GM23338 (cell line): ENCODE results near the gene PDCD4. TPM values are rescaled to one million over a fixed set of nuclear protein-coding genes. Genes with fewer than 3 reads are reported as not detected.

Experiments used
- ATAC-seq: fragments of 200-7000 bp; cut with Tn5 transposase; 3 replicates; pipeline ENCODE4 v1.9.1; 2020
- DNase-seq: peaks from one replicate; pipeline ENCODE4 v3.0.0-alpha.2; 2015; ENCODE audit warnings: low spot score
- H2AFZ ChIP-seq: fragments of 200-600 bp; sonication (generic); 2 replicates; pipeline ENCODE4 v1.8.0; 2016; ENCODE audit warnings: antibody characterized with exemption, mild to moderate bottlenecking, moderate library complexity
- H3F3A ChIP-seq: fragments of 200-600 bp; sonication (generic); replicated peaks from 2 replicates; pipeline ENCODE4 v1.8.0; 2017; ENCODE audit warnings: antibody characterized with exemption, mixed run types, low read depth
- H3K27ac ChIP-seq: fragments of 200-600 bp; sonication (generic); 2 replicates; pipeline ENCODE4 v1.6.1; 2016; ENCODE audit warnings: low read depth
- H3K27me3 ChIP-seq: fragments of 200-600 bp; sonication (generic); 2 replicates; pipeline ENCODE4 v1.8.0; 2016; ENCODE audit warnings: mild to moderate bottlenecking, mixed run types, moderate library complexity; ENCODE audit not compliant: insufficient read depth
- H3K36me3 ChIP-seq: fragments of 200-600 bp; sonication (generic); 2 replicates; pipeline ENCODE4 v1.8.0; 2016; ENCODE audit warnings: mild to moderate bottlenecking; ENCODE audit not compliant: insufficient read depth
- H3K4me1 ChIP-seq: fragments of 200-600 bp; sonication (generic); 2 replicates; pipeline ENCODE4 v1.8.0; 2016; ENCODE audit warnings: mild to moderate bottlenecking, moderate library complexity; ENCODE audit not compliant: insufficient read depth
- H3K4me2 ChIP-seq: fragments of 200-600 bp; sonication (generic); 2 replicates; pipeline ENCODE4 v1.7.1; 2017; ENCODE audit warnings: mixed run types
- H3K4me3 ChIP-seq: fragments of 200-600 bp; sonication (generic); 2 replicates; pipeline ENCODE4 v1.6.1; 2016; ENCODE audit warnings: mixed run types
- H3K79me2 ChIP-seq: fragments of 200-600 bp; sonication (generic); replicated peaks from 2 replicates; pipeline ENCODE4 v1.8.0; 2017; ENCODE audit warnings: mild to moderate bottlenecking; ENCODE audit not compliant: insufficient read depth
- H3K9me2 ChIP-seq: fragments of 200-600 bp; sonication (generic); 2 replicates; pipeline ENCODE4 v1.8.0; 2017; ENCODE audit not compliant: insufficient read depth
- H4K20me1 ChIP-seq: fragments of 200-600 bp; sonication (generic); replicated peaks from 2 replicates; pipeline ENCODE4 v1.8.0; 2017; ENCODE audit warnings: mild to moderate bottlenecking; ENCODE audit not compliant: insufficient read depth
- H3K27ac Mint-ChIP-seq: 2 replicates; pipeline ENCODE4 v1.8.0; 2020; ENCODE audit warnings: inconsistent platforms, mild to moderate bottlenecking, moderate library complexity, mixed read lengths
- H3K27me3 Mint-ChIP-seq: 3 replicates; pipeline ENCODE4 v1.8.0; 2022; ENCODE audit warnings: low read depth, mild to moderate bottlenecking, moderate library complexity, mixed read lengths, inconsistent platforms; ENCODE audit not compliant: insufficient read depth, poor library complexity
- H3K36me3 Mint-ChIP-seq: 3 replicates; pipeline ENCODE4 v1.8.0; 2021; ENCODE audit warnings: low read depth, mild to moderate bottlenecking, inconsistent platforms, moderate library complexity, mixed read lengths
- H3K4me1 Mint-ChIP-seq: 3 replicates; pipeline ENCODE4 v1.8.0; 2020; ENCODE audit warnings: mild to moderate bottlenecking, inconsistent platforms, mixed read lengths
- H3K4me3 Mint-ChIP-seq: 3 replicates; pipeline ENCODE4 v1.8.0; 2021; ENCODE audit warnings: moderate library complexity, mild to moderate bottlenecking, inconsistent platforms, mixed read lengths
- H3K9me3 Mint-ChIP-seq: 3 replicates; pipeline ENCODE4 v1.8.0; 2020; ENCODE audit warnings: moderate library complexity, mild to moderate bottlenecking, inconsistent platforms, mixed read lengths
- EZH2 ChIP-seq: fragments of 200-600 bp; sonication (generic); IDR thresholded peaks from one replicate; pipeline ENCODE4 v1.8.0; 2017; ENCODE audit warnings: antibody characterized with exemption, mild to moderate bottlenecking, low read depth; ENCODE audit not compliant: unreplicated experiment
- JUNB ChIP-seq: IDR thresholded peaks from one replicate; pipeline ENCODE4 v1.6.1; 2016; ENCODE audit warnings: antibody characterized with exemption; ENCODE audit not compliant: unreplicated experiment
- NANOG ChIP-seq: IDR thresholded peaks from 2 replicates; pipeline ENCODE4 v1.6.1; 2016; ENCODE audit warnings: antibody characterized with exemption, borderline replicate concordance
- ZNF114 ChIP-seq: fragments of 250-450 bp; sonication (Bioruptor Pico); IDR thresholded peaks from 2 replicates; pipeline ENCODE4 v1.5.0; 2020; ENCODE audit warnings: mild to moderate bottlenecking, moderate library complexity
- ZNF331 ChIP-seq: fragments of 250-450 bp; sonication (Bioruptor Pico); IDR thresholded peaks from 2 replicates; pipeline ENCODE4 v1.5.0; 2020; ENCODE audit warnings: low read depth, mild to moderate bottlenecking, moderate library complexity
- polyA plus RNA-seq: library from polyadenylated mRNA; unstranded; fragments of >200 nt; fragmentation: Nextera tagmentation; extraction: Ambion mirVana; gene quantifications from 2 replicates; pipeline ENCODE4 v1.2.1, GENCODE V29; 2016
- total RNA-seq: library from RNA; depleted of rRNA; stranded (reverse); fragments of >200 nt; shearing (Covaris generic); gene quantifications from 2 replicates; pipeline ENCODE4 v1.2.3, GENCODE V29; 2014
- TF ChIP-seq, protein P1 (sequence below), 2 experiments: fragments of 200-600 bp in 1 of 2; sonication (generic) in 1 of 2; conservative IDR thresholded peaks; 2 replicates each; pipeline versions ENCODE4 v1.5.1 to v1.6.1; 2016 to 2017; ENCODE audit warnings: antibody characterized with exemption in 2 of 2, low read depth in 2 of 2, mild to moderate bottlenecking in 2 of 2, moderate library complexity in 1 of 2
- TF ChIP-seq, protein P2 (sequence below): fragments of 250-450 bp; sonication (Bioruptor Pico); IDR thresholded peaks from 2 replicates; pipeline ENCODE4 v1.5.0; 2020; ENCODE audit warnings: mild to moderate bottlenecking, moderate library complexity
- TF ChIP-seq, protein P3 (sequence below): IDR thresholded peaks from one replicate; pipeline ENCODE4 v1.6.1; 2018; ENCODE audit warnings: antibody characterized with exemption; ENCODE audit not compliant: unreplicated experiment
- TF ChIP-seq, protein P4 (sequence below): IDR thresholded peaks from 2 replicates; pipeline ENCODE4 v1.6.1; 2016; ENCODE audit warnings: antibody characterized with exemption

Gene PDCD4
- total and polyA plus RNA-seq, 2 experiments from 2014 or later, result 10.1 to 18.0 TPM

DNA sequence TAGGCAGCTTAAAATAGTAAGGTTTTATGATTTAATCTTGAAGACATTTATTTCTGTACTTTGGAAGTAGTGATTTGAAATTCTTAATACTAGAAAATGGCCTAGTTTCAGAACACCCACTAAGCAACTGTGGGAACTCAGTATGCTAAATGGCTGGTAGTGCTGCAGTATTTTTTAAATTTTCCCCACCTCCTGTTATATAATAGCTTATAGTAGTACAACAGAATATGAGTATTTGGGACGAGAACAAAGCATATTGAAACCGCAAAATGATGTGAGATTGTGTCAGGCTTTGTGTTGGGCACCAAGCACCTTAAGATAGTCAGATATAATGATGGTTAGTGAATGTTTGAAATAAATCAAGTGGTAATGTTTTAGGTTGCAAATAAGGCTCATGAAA, 55.7 kb downstream of the PDCD4 start:
- H2AFZ ChIP-seq, result no peak overlapping the region
- H3K27me3 Mint-ChIP-seq, result no peaks in the 10 kb centered on the region
- no peak overlapping the region for H3K4me2 ChIP-seq
- no peaks in the 10 kb centered on the region for H3F3A ChIP-seq
- H3K4me3 ChIP-seq, result no peak overlapping the region
- TF ChIP-seq NANOG (no peak), JUNB (no peak), ZNF331 (CRISPR knock-in tag) (no peak), ZNF114 (CRISPR knock-in tag) (no peak), EZH2 (no peak)
- TF ChIP-seq, protein P1, sequence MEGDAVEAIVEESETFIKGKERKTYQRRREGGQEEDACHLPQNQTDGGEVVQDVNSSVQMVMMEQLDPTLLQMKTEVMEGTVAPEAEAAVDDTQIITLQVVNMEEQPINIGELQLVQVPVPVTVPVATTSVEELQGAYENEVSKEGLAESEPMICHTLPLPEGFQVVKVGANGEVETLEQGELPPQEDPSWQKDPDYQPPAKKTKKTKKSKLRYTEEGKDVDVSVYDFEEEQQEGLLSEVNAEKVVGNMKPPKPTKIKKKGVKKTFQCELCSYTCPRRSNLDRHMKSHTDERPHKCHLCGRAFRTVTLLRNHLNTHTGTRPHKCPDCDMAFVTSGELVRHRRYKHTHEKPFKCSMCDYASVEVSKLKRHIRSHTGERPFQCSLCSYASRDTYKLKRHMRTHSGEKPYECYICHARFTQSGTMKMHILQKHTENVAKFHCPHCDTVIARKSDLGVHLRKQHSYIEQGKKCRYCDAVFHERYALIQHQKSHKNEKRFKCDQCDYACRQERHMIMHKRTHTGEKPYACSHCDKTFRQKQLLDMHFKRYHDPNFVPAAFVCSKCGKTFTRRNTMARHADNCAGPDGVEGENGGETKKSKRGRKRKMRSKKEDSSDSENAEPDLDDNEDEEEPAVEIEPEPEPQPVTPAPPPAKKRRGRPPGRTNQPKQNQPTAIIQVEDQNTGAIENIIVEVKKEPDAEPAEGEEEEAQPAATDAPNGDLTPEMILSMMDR (conservative IDR thresholded peaks at IDR 0.05; ENCODE audit: low read depth in 2 of 2), result no peak
- TF ChIP-seq, protein P2, sequence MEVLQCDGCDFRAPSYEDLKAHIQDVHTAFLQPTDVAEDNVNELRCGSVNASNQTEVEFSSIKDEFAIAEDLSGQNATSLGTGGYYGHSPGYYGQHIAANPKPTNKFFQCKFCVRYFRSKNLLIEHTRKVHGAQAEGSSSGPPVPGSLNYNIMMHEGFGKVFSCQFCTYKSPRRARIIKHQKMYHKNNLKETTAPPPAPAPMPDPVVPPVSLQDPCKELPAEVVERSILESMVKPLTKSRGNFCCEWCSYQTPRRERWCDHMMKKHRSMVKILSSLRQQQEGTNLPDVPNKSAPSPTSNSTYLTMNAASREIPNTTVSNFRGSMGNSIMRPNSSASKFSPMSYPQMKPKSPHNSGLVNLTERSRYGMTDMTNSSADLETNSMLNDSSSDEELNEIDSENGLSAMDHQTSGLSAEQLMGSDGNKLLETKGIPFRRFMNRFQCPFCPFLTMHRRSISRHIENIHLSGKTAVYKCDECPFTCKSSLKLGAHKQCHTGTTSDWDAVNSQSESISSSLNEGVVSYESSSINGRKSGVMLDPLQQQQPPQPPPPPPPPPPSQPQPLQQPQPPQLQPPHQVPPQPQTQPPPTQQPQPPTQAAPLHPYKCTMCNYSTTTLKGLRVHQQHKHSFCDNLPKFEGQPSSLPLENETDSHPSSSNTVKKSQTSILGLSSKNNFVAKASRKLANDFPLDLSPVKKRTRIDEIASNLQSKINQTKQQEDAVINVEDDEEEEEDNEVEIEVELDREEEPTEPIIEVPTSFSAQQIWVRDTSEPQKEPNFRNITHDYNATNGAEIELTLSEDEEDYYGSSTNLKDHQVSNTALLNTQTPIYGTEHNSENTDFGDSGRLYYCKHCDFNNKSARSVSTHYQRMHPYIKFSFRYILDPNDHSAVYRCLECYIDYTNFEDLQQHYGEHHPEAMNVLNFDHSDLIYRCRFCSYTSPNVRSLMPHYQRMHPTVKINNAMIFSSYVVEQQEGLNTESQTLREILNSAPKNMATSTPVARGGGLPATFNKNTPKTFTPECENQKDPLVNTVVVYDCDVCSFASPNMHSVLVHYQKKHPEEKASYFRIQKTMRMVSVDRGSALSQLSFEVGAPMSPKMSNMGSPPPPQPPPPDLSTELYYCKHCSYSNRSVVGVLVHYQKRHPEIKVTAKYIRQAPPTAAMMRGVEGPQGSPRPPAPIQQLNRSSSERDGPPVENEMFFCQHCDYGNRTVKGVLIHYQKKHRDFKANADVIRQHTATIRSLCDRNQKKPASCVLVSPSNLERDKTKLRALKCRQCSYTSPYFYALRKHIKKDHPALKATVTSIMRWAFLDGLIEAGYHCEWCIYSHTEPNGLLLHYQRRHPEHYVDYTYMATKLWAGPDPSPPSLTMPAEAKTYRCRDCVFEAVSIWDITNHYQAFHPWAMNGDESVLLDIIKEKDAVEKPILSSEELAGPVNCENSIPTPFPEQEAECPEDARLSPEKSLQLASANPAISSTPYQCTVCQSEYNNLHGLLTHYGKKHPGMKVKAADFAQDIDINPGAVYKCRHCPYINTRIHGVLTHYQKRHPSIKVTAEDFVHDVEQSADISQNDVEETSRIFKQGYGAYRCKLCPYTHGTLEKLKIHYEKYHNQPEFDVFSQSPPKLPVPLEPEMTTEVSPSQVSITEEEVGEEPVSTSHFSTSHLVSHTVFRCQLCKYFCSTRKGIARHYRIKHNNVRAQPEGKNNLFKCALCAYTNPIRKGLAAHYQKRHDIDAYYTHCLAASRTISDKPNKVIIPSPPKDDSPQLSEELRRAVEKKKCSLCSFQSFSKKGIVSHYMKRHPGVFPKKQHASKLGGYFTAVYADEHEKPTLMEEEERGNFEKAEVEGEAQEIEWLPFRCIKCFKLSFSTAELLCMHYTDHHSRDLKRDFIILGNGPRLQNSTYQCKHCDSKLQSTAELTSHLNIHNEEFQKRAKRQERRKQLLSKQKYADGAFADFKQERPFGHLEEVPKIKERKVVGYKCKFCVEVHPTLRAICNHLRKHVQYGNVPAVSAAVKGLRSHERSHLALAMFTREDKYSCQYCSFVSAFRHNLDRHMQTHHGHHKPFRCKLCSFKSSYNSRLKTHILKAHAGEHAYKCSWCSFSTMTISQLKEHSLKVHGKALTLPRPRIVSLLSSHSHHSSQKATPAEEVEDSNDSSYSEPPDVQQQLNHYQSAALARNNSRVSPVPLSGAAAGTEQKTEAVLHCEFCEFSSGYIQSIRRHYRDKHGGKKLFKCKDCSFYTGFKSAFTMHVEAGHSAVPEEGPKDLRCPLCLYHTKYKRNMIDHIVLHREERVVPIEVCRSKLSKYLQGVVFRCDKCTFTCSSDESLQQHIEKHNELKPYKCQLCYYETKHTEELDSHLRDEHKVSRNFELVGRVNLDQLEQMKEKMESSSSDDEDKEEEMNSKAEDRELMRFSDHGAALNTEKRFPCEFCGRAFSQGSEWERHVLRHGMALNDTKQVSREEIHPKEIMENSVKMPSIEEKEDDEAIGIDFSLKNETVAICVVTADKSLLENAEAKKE, result no peak
- TF ChIP-seq, protein P3, sequence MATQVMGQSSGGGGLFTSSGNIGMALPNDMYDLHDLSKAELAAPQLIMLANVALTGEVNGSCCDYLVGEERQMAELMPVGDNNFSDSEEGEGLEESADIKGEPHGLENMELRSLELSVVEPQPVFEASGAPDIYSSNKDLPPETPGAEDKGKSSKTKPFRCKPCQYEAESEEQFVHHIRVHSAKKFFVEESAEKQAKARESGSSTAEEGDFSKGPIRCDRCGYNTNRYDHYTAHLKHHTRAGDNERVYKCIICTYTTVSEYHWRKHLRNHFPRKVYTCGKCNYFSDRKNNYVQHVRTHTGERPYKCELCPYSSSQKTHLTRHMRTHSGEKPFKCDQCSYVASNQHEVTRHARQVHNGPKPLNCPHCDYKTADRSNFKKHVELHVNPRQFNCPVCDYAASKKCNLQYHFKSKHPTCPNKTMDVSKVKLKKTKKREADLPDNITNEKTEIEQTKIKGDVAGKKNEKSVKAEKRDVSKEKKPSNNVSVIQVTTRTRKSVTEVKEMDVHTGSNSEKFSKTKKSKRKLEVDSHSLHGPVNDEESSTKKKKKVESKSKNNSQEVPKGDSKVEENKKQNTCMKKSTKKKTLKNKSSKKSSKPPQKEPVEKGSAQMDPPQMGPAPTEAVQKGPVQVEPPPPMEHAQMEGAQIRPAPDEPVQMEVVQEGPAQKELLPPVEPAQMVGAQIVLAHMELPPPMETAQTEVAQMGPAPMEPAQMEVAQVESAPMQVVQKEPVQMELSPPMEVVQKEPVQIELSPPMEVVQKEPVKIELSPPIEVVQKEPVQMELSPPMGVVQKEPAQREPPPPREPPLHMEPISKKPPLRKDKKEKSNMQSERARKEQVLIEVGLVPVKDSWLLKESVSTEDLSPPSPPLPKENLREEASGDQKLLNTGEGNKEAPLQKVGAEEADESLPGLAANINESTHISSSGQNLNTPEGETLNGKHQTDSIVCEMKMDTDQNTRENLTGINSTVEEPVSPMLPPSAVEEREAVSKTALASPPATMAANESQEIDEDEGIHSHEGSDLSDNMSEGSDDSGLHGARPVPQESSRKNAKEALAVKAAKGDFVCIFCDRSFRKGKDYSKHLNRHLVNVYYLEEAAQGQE, result no peak
- TF ChIP-seq, protein P4, sequence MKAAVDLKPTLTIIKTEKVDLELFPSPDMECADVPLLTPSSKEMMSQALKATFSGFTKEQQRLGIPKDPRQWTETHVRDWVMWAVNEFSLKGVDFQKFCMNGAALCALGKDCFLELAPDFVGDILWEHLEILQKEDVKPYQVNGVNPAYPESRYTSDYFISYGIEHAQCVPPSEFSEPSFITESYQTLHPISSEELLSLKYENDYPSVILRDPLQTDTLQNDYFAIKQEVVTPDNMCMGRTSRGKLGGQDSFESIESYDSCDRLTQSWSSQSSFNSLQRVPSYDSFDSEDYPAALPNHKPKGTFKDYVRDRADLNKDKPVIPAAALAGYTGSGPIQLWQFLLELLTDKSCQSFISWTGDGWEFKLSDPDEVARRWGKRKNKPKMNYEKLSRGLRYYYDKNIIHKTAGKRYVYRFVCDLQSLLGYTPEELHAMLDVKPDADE, result no peak
- peaks cover 6% of the 10 kb centered on the region; the same call in 2 of the 3 replicates for H3K4me1 Mint-ChIP-seq
- DNase-seq (no peak), ATAC-seq (no peak)
- no peak overlapping the region for H3K27ac ChIP-seq
- H3K9me3 Mint-ChIP-seq, result no peaks in the 10 kb centered on the region
- H3K36me3 Mint-ChIP-seq, result no peaks in the 10 kb centered on the region
- H3K79me2 ChIP-seq, result peaks cover 100% of the 10 kb centered on the region
- H3K27me3 ChIP-seq, result no peaks in the 10 kb centered on the region
- no peak overlapping the region for H3K4me3 Mint-ChIP-seq
- H3K9me2 ChIP-seq, result no peaks in the 10 kb centered on the region
- no peak overlapping the region for H3K27ac Mint-ChIP-seq
- peaks cover 13% of the 10 kb centered on the region for H4K20me1 ChIP-seq
- H3K36me3 ChIP-seq, result no peaks in the 10 kb centered on the region
- peaks cover 18% of the 10 kb centered on the region for H3K4me1 ChIP-seq
